Measurements from ENCODE around the gene TESK1. TPM values are rescaled to one million over a fixed set of nuclear protein-coding genes. Genes with fewer than 3 reads are reported as not detected.
"Not testable (repeated sequence)": the region's sequence is repeated elsewhere in the genome, so short reads cannot be mapped to it uniquely, and the experiment has no call there.

TESK1 gene
- total RNA-seq, 1 experiment from 2014 or later, result 25.5 TPM

GRCh38 chr9:35639631-35640030 is 34.6 kb downstream of the TESK1 start:
- Histone ChIP-seq H3K4me2 (no peak overlapping the region), H3K9me3 (ENCODE audit: insufficient read depth, low read depth) (no peaks in the 10 kb centered on the region), H2AFZ (no peak overlapping the region), H3K36me3 (ENCODE audit: low read depth) (no peaks in the 10 kb centered on the region), H3K27ac (no peak overlapping the region), H3F3A (ENCODE audit: insufficient read depth, low read depth) (no peaks in the 10 kb centered on the region), H3K4me1 (replicated peaks; ENCODE audit: insufficient read depth) (no peaks in the 10 kb centered on the region), H3K9me2 (ENCODE audit: insufficient read depth) (no peaks in the 10 kb centered on the region), H3K79me2 (ENCODE audit: low read depth) (no peaks in the 10 kb centered on the region), H4K20me1 (ENCODE audit: insufficient read depth) (no peaks in the 10 kb centered on the region), H3K27me3 (ENCODE audit: insufficient read depth, low read depth) (no peaks in the 10 kb centered on the region), H3K4me3 (no peak overlapping the region)
- no peak for TF ChIP-seq EZH2 (IDR thresholded peaks at IDR 0.05; ENCODE audit: low read depth)
- TF ChIP-seq, protein P1, sequence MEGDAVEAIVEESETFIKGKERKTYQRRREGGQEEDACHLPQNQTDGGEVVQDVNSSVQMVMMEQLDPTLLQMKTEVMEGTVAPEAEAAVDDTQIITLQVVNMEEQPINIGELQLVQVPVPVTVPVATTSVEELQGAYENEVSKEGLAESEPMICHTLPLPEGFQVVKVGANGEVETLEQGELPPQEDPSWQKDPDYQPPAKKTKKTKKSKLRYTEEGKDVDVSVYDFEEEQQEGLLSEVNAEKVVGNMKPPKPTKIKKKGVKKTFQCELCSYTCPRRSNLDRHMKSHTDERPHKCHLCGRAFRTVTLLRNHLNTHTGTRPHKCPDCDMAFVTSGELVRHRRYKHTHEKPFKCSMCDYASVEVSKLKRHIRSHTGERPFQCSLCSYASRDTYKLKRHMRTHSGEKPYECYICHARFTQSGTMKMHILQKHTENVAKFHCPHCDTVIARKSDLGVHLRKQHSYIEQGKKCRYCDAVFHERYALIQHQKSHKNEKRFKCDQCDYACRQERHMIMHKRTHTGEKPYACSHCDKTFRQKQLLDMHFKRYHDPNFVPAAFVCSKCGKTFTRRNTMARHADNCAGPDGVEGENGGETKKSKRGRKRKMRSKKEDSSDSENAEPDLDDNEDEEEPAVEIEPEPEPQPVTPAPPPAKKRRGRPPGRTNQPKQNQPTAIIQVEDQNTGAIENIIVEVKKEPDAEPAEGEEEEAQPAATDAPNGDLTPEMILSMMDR (conservative IDR thresholded peaks at IDR 0.05), result no peak
- no TSS peak for BruUV-seq (replicated peaks)
- no peak for DNase-seq
- intact Hi-C loops (cut with micrococcal nuclease; ENCODE audit: unreplicated experiment), result no loop called here
- ChIA-PET POLR2A (ENCODE audit: unreplicated experiment) (no interaction called here), CTCF (no interaction called here)

- H3K4me3 ChIP-seq; H3K4me2 ChIP-seq; H4K20me1 ChIP-seq (ENCODE audit: insufficient read depth); intact Hi-C loops (cut with micrococcal nuclease; ENCODE audit: unreplicated experiment); H3K4me1 ChIP-seq (replicated peaks; ENCODE audit: insufficient read depth); DNase-seq; BruUV-seq (replicated peaks); H3K27me3 ChIP-seq (ENCODE audit: insufficient read depth, low read depth); H3K79me2 ChIP-seq (ENCODE audit: low read depth); H3K9me3 ChIP-seq (ENCODE audit: insufficient read depth, low read depth); CTCF ChIA-PET; H2AFZ ChIP-seq; H3K9me2 ChIP-seq (ENCODE audit: insufficient read depth); H3K36me3 ChIP-seq (ENCODE audit: low read depth); POLR2A ChIA-PET (ENCODE audit: unreplicated experiment); H3F3A ChIP-seq (ENCODE audit: insufficient read depth, low read depth); H3K27ac ChIP-seq: not testable (repeated sequence)
Measured at GRCh38 chr9:35640431-35640830, 35.4 kb downstream of the TESK1 start.

DNA sequence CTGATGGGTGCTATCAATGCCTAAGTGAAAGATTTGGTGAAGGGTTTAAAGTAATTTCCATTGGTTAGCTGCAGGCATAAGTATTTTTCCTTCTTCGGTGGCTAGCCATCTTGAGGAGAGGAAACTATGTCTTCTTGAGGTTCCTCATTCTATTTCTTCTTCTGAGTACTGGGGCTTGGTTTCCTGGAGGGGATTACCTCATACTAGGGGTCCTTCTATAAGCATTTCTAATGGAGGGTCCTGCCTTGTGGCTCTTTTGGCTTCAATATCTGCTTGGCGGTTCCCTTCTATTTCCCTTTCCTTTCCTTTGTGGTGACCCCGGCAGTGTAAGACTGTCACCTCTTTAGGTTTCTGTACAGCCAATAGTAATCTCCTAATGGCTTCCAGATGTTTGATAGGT is 36.4 kb downstream of the TESK1 start:
- H3K9me3 ChIP-seq (ENCODE audit: insufficient read depth, low read depth); BruUV-seq (replicated peaks); H4K20me1 ChIP-seq (ENCODE audit: insufficient read depth); H3K4me3 ChIP-seq; H3K9me2 ChIP-seq (ENCODE audit: insufficient read depth); H3K79me2 ChIP-seq (ENCODE audit: low read depth); intact Hi-C loops (cut with micrococcal nuclease; ENCODE audit: unreplicated experiment); H3K4me2 ChIP-seq; H3F3A ChIP-seq (ENCODE audit: insufficient read depth, low read depth); H3K27ac ChIP-seq; POLR2A ChIA-PET (ENCODE audit: unreplicated experiment); H2AFZ ChIP-seq; H3K4me1 ChIP-seq (replicated peaks; ENCODE audit: insufficient read depth); CTCF ChIA-PET; H3K27me3 ChIP-seq (ENCODE audit: insufficient read depth, low read depth); DNase-seq; H3K36me3 ChIP-seq (ENCODE audit: low read depth): not testable (repeated sequence)

DNA sequence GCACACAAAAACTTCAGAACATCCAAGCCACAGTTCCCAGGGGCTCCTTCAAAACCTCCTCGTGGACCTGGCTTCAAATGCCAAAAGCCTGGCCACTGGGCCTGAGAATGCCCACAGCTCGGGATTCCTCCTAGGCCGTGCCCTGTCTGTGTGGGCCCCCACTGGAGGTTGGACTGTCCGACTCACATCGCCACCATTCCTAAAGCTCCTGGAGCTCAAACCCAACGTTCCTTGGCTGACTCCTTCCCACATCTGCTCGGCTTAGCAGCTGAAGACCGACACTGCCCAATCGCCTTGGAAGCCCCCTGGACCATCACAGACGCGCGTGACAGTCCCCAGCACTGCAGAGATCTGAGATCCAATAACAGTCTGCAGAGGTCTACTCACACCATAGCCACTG is 38.0 kb downstream of the TESK1 start:
- Histone ChIP-seq H3K4me3 (no peak overlapping the region), H3K27me3 (ENCODE audit: insufficient read depth, low read depth) (no peaks in the 10 kb centered on the region), H3K27ac (no peak overlapping the region), H3K9me2 (ENCODE audit: insufficient read depth) (no peaks in the 10 kb centered on the region), H3K79me2 (ENCODE audit: low read depth) (no peaks in the 10 kb centered on the region), H3K36me3 (ENCODE audit: low read depth) (no peaks in the 10 kb centered on the region), H3F3A (ENCODE audit: insufficient read depth, low read depth) (no peaks in the 10 kb centered on the region), H2AFZ (no peak overlapping the region), H3K9me3 (ENCODE audit: insufficient read depth, low read depth) (no peaks in the 10 kb centered on the region), H3K4me1 (replicated peaks; ENCODE audit: insufficient read depth) (no peaks in the 10 kb centered on the region), H4K20me1 (ENCODE audit: insufficient read depth) (no peaks in the 10 kb centered on the region), H3K4me2 (no peak overlapping the region)
- no peak for DNase-seq
- intact Hi-C loops (cut with micrococcal nuclease; ENCODE audit: unreplicated experiment), result no loop called here
- TF ChIP-seq, protein P1 (conservative IDR thresholded peaks at IDR 0.05), result no peak
- TF ChIP-seq EZH2 (IDR thresholded peaks at IDR 0.05; ENCODE audit: low read depth), result no peak
- ChIA-PET POLR2A (ENCODE audit: unreplicated experiment) (no interaction called here), CTCF (no interaction called here)
- no TSS peak for BruUV-seq (replicated peaks)

DNA sequence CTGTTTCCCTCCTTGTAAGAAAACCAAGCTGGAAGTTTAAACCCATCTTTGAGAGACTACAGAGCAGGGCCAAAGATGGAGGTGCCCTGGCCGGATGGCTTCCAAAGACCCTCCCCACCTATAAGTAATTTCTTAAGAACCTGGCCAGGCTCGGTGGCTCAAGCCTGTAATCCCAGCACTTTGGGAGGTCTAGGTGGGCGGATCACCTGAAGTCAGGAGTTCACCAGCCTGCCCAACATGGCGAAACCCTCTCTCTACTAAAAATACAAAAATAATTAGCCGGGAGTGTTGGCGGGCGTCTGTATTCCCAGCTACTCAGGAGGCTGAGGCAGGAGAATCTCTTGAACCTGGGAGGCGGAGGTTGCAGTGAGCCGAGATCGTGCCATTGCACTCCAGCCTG is 40.7 kb downstream of the TESK1 start:
- not testable (repeated sequence) for H4K20me1 ChIP-seq (ENCODE audit: insufficient read depth); H3K27me3 ChIP-seq (ENCODE audit: insufficient read depth, low read depth); H3K36me3 ChIP-seq (ENCODE audit: low read depth); H3K9me3 ChIP-seq (ENCODE audit: insufficient read depth, low read depth); H3K9me2 ChIP-seq (ENCODE audit: insufficient read depth); DNase-seq; H3K79me2 ChIP-seq (ENCODE audit: low read depth); H3K4me1 ChIP-seq (replicated peaks; ENCODE audit: insufficient read depth); BruUV-seq (replicated peaks); H3F3A ChIP-seq (ENCODE audit: insufficient read depth, low read depth)
- H3K27ac ChIP-seq, result peak overlapping the region; percentile 66
- H3K4me3 ChIP-seq, result peak overlapping the region; percentile 71
- ChIA-PET POLR2A (ENCODE audit: unreplicated experiment) (interaction anchor here (0.8 kb wide), 1 partner anchor 1196 kb away, joined by 11 read pairs; no protein-coding TSS in a partner anchor), CTCF (interaction anchor here (0.6 to 1.5 kb wide), 3 partner anchors 156 to 464 kb away, joined by 3 to 6 read pairs (median 3); partner anchors contain the start of gene RUSC2)
- intact Hi-C loops (cut with micrococcal nuclease; ENCODE audit: unreplicated experiment), result loop anchor here (1.0 to 5.0 kb wide), 4 partner anchors 41 to 182 kb away; partner anchors contain the start of genes CREB3, FAM221B, TESK1 and TLN1
- peak overlapping the region; percentile 81 for H3K4me2 ChIP-seq
- peak overlapping the region; percentile 92 for H2AFZ ChIP-seq

Data from PC-9 (cell line).